Rectal smooth muscle tissue (tissue), 1 donor: Measurements from ENCODE around the gene PLCD4.
A peak's percentile ranks its signal among the peaks of the same experiment; 100 is the strongest.

ENCODE experiments used
- H3K27ac ChIP-seq: one replicate; pipeline ENCODE4 v1.7.0; 2013; ENCODE audit warnings: low read depth, low read length, inconsistent platforms
- H3K27me3 ChIP-seq: one replicate; pipeline ENCODE4 v1.7.0; 2013; ENCODE audit warnings: low read length; ENCODE audit not compliant: control insufficient read depth, insufficient read depth
- H3K36me3 ChIP-seq: one replicate; pipeline ENCODE4 v1.7.0; 2013; ENCODE audit warnings: low read length; ENCODE audit not compliant: control insufficient read depth, insufficient read depth
- H3K4me1 ChIP-seq: one replicate; pipeline ENCODE4 v1.7.0; 2013; ENCODE audit warnings: low read length; ENCODE audit not compliant: control insufficient read depth, insufficient read depth
- H3K4me3 ChIP-seq: one replicate; pipeline ENCODE4 v1.7.0; 2013; ENCODE audit warnings: low read length
- H3K9ac ChIP-seq: one replicate; pipeline ENCODE4 v1.7.0; 2013; ENCODE audit warnings: low read length

PLCD4 gene

DNA sequence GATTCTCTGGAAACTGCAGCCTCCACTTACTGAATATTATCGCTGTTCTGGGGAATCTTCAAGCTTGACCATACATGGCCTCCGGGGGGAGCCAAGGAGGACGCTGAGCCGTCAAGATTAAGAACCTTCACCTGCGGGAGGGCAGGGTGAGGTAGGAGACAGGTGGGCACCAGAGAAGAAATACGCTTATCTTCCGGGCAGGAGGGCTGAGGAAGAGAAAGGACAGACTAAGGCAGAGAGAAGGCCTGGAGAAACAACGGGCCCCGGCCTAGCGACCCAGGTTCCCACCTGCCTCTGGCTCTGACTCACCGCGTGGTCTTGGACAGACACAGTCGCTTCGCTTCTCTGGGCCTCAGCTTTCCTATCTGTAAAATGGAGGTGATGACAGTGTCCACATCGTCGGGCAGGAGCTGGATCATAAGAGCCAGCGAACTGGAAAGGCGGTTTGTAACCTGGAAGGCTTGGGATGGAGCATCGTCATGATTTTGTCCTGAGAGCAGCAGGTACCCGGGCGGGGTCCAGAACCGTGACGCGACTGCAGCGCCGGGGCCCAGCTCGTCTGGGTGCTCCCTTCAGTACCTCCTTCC, 51.1 kb downstream of the PLCD4 start:
- Histone ChIP-seq H3K27ac (peak overlapping the region; percentile 33), H3K4me1 (peaks cover 10% of the 10 kb centered on the region), H3K27me3 (no peaks in the 10 kb centered on the region), H3K36me3 (peaks cover 20% of the 10 kb centered on the region), H3K4me3 (peak overlapping the region; percentile 89), H3K9ac (peak overlapping the region; percentile 25)

DNA sequence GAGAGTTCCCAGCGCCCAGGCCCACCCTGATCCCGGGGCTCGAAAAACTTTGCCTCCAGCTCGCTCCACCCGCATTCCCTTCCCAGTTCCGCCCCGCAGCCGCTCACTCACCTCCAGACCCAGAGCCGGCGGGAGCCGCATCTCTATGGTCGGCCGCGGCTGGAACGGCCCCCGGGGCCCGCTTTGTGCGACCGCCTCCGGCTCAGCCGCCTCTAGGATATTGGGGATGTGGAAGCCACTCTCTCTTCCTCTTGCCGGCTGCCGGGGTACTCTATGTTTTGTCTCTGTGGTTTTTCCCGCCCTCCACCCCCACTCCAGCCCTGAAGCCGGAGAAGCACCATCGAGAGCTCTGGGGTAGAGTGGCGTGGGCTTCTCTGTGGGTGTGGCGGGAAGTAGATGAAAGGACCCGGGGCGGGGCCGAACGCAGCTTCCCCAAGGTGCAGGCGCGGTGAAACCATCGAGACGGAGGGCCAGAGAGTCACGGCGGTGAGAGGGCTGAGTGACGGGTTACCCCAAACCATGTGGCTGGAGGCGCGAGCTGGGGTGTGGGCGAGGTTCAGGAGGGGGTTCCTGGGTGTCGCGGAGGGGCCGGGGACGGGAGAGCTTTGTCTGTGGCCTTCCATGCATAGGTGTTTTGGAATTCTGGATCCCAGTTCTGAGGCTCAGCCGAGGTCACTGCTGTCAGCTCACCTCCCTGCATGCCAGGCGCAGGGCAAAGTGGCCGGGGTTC, 51.7 kb downstream of the PLCD4 start, which contains the start of the genes BCS1L and ZNF142:
Gene BCS1L (plus strand): TSS at position 426 of the 730 bp plus-strand sequence. CDS start 1,305 bp downstream, outside the sequence.
Gene ZNF142 (minus strand): TSS at position 366 of the 730 bp plus-strand sequence. CDS start 3,194 bp downstream, outside the sequence.
- Histone ChIP-seq H3K9ac (peak within 1 kb of the TSS; percentile 32), H3K36me3 (peaks cover 27% of the 10 kb centered on the region), H3K4me3 (peak within 1 kb of the TSS; percentile 89), H3K4me1 (peaks cover 10% of the 10 kb centered on the region), H3K27me3 (no peaks in the 10 kb centered on the region), H3K27ac (peak within 1 kb of the TSS; percentile 33)

DNA sequence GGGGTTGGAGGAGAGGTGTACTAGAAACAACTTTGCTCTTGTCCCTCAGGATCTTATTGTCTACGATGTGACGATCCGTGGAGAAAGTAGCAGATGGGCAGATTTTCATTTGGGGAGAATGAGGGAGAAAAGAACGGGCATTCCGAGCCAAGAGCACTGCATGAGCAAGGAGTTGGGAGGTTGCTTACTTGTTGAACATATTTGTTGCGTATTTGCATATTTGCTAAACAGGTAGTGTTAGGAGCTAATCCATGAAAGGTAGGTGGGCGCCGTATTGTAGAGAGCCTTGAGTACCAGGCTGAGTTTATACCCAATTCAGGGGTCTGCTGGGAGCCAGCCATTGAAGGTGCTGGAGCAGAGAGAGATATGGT, 52.3 kb downstream of the PLCD4 start:
- Histone ChIP-seq H3K36me3 (peaks cover 32% of the 10 kb centered on the region), H3K4me1 (peaks cover 10% of the 10 kb centered on the region)

DNA sequence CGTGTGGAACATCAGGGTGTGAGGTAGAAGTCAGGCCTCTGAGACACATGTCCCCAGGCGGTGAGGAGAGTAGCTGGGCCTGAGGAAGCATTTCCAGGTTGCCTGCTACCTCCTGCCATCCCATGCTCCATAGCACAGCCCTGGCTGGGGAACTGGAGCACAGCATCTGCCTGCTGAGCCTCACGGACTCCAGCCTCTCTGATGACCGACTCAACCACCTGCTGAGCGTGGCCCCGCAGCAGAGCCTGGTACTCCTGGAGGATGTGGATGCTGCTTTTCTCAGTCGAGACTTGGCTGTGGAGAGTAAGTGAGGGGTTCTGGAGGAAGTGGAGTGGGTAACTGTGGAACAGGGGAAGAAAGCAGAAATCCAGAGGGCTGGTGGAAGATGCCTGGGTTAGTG, 54.7 kb downstream of the PLCD4 start:
- Histone ChIP-seq H3K27me3 (no peaks in the 10 kb centered on the region), H3K9ac (no peak overlapping the region), H3K36me3 (peaks cover 36% of the 10 kb centered on the region), H3K27ac (no peak overlapping the region), H3K4me3 (no peak overlapping the region), H3K4me1 (peaks cover 10% of the 10 kb centered on the region)

More for the DNA sequence above, 52.3 kb downstream of the PLCD4 start:
- H3K4me3 ChIP-seq, result peak overlapping the region; percentile 89
- H3K27ac ChIP-seq, result no peak overlapping the region
- H3K9ac ChIP-seq, result peak overlapping the region; percentile 32
- H3K27me3 ChIP-seq, result no peaks in the 10 kb centered on the region

DNA sequence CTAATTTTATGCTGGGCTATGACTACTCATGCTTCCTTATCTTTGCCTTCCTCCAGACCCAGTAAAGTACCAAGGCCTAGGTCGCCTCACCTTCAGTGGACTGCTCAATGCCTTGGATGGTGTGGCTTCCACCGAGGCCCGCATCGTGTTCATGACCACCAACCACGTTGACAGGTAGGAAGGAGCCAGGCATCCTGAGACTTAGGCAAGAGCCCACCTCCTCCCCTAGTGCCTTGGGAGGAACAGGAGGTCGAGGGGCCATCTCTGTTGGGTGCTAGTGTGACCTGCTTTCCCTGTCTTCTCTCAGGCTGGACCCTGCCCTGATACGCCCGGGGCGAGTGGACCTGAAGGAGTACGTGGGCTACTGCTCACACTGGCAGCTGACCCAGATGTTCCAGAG, 55.1 kb downstream of the PLCD4 start:
- no peaks in the 10 kb centered on the region for H3K27me3 ChIP-seq
- no peak overlapping the region for H3K9ac ChIP-seq
- H3K4me1 ChIP-seq, result peaks cover 10% of the 10 kb centered on the region
- H3K4me3 ChIP-seq, result no peak overlapping the region
- H3K27ac ChIP-seq, result no peak overlapping the region
- H3K36me3 ChIP-seq, result peaks cover 36% of the 10 kb centered on the region

DNA sequence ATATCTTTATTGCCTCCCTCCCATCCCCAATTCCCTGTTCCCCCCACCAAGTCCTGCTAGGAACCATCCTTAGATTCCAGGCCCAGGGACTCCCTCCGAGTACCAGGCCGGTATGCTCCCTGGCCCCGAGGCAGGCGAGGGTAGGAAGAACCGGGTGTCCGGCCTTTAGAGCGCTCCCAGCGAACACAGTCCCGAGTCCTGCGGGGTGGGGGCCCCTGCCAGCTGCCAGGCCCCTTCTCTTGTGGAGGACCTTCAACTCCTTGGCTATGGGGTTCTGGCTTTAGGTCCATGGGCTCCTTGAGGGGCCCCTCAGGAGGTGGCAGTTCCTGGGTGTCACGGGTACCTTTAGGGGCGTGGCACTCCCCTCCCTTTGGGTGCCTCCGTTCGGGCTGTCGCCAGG, 56.2 kb downstream of the PLCD4 start:
- Histone ChIP-seq H3K36me3 (peaks cover 36% of the 10 kb centered on the region), H3K27me3 (no peaks in the 10 kb centered on the region), H3K27ac (no peak overlapping the region), H3K4me3 (no peak overlapping the region), H3K9ac (no peak overlapping the region), H3K4me1 (peaks cover 6% of the 10 kb centered on the region)

DNA sequence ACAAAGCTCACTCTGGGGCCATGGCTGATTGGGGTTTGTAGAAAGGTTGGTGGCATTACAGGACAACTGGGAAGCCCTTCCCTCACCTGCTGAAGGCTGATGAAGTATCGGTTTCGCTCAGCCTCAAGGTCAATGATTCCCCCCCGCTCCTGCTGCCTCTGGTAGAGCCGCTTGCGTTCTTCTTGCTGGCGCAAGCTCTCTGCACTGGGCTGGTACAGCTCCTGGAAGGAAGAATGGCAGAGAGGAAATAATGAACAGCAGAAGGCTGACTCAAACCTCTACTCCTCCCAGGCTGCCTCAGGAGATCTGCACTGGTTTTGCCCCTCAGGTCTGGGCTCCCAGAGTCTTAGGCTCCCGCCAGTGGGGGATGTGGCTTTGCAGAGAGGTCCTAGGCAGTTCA, 57.0 kb downstream of the PLCD4 start:
- Histone ChIP-seq H3K9ac (no peak overlapping the region), H3K4me1 (peaks cover 6% of the 10 kb centered on the region), H3K36me3 (peaks cover 36% of the 10 kb centered on the region), H3K4me3 (no peak overlapping the region), H3K27ac (no peak overlapping the region), H3K27me3 (no peaks in the 10 kb centered on the region)

DNA sequence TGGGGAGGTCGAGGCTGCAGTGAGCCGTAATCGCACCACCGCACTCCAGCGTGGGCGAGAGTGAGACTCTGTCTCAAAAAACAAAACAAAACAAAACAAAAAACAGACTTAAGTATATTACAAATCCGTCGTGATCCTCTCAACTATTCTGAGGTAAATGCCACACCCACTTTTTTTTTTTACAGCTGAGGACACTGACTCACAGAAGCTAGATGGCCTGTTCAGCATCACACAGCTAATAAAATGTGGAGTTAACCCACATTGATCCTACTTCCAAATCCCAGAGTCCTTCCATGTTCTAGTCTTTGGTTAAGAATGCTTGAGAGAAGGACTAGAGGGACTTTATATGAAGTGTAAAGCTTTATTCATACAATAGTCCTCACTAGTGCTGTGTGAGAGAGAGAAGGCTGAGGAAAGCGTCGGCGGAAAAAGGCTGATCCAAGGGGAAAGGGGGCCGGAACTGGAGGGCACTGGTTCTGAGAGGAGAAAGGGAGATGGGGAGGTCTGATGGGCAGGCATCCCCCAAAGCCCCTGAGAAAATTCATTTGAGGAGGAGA, 63.5 kb downstream of the PLCD4 start:
- H3K4me1 ChIP-seq, result peaks cover 7% of the 10 kb centered on the region
- no peak overlapping the region for H3K9ac ChIP-seq
- H3K36me3 ChIP-seq, result no peaks in the 10 kb centered on the region
- no peaks in the 10 kb centered on the region for H3K27me3 ChIP-seq
- peak overlapping the region; percentile 70 for H3K27ac ChIP-seq
- H3K4me3 ChIP-seq, result peak overlapping the region; percentile 88

DNA sequence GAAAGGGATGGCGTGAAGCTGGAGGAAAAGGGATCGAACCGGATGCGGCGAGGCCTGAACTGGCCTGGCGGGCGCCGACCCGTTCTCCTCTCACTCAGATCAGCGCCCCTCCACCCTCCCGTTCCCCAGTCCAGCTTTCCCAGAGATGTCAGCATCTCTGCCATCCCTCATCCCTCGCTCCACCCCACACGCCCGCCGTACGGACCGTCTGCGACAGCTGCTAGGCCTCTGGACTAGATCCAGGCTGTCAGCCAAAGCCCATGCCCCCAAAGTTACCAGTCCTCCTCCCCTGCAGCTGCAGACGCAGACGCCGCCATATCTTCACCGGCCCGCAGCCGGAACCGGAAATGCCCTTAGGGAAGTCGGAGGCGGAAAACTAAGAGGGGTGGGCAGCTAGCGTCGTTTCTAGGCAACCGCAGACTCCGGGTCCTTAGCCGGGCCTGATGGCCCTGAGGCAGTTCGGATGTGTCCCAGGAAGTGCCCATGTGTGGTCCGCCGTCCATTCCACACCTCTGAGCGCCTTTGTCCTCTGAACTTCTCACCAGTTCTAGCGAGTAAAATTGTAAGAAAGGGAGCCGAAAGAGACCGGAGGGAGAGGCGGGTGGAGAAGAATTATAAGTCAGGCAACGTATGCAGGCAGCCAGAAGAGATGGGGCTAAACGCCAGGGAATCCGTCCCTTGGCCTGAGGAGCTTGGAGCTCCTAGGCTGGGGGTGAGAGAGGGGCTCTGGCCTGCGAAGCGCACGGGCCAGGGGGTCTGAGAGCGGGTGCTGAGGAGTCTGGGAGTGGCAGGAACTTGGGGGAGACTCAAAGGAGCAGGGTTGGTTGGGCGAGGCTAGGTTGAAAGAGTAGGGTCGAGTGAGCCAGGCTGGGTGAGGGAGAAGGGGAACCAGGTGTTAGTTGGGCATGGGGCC, 64.2 kb downstream of the PLCD4 start, which contains the start of the genes RNF25 and STK36:
Gene RNF25 (minus strand): TSS at position 349 of the 913 bp plus-strand sequence. CDS start 32 bp downstream, at position 317.
Gene STK36 (plus strand): TSS at position 433 of the 913 bp plus-strand sequence. CDS start 744 bp downstream, outside the sequence.
- peak within 1 kb of the TSS; percentile 88 for H3K4me3 ChIP-seq
- H3K9ac ChIP-seq, result peak within 1 kb of the TSS; percentile 53
- peak within 1 kb of the TSS; percentile 70 for H3K27ac ChIP-seq
- peaks cover 7% of the 10 kb centered on the region for H3K4me1 ChIP-seq
- no peaks in the 10 kb centered on the region for H3K36me3 ChIP-seq
- H3K27me3 ChIP-seq, result no peaks in the 10 kb centered on the region

DNA sequence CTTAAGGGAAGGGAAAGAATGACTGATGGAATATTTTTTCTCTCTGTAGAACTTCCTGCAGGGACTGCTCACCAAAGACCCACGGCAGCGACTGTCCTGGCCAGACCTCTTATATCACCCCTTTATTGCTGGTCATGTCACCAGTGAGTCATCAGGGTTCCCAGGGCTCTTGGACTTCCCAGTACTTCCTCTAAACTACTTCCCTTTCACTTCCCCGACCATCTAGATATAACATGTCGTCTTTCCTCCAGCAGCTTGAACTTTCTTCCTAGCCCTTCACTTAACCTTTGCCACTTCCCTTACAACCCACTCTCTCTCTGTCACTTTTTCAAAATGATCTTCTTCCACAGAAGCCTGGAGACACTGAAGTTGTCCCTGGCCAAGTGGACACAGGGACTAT, 71.4 kb downstream of the PLCD4 start:
- Histone ChIP-seq H3K27me3 (no peaks in the 10 kb centered on the region), H3K4me1 (no peaks in the 10 kb centered on the region), H3K27ac (no peak overlapping the region), H3K36me3 (peaks cover 7% of the 10 kb centered on the region), H3K9ac (no peak overlapping the region), H3K4me3 (no peak overlapping the region)

DNA sequence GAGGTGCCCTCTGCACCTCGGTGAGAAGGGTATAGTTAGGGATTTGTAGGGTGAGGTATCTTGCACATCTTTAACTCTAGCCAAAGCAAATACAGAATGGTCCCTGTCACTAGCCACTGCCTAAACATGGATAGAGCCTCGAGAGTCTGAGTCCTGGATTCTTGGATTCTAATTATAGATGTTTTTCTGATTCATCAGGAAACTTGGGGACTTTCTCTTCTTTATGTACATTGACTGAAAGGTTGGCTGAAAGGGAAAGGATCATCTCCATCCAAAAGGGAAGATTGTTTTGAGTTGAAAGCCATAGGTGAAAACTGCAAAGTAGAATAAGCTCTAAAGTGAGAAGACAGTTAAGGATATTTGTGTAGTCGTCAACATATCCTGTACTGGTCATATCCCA, 72.4 kb downstream of the PLCD4 start:
- H3K27ac ChIP-seq, result no peak overlapping the region
- H3K9ac ChIP-seq, result no peak overlapping the region
- no peaks in the 10 kb centered on the region for H3K4me1 ChIP-seq
- H3K4me3 ChIP-seq, result no peak overlapping the region
- peaks cover 7% of the 10 kb centered on the region for H3K36me3 ChIP-seq
- no peaks in the 10 kb centered on the region for H3K27me3 ChIP-seq
